Activated CD4-positive, alpha-beta T cell treated with anti-CD3 and anti-CD28 coated beads for 36 hours (primary cell): ENCODE data around the gene MTCL1. TPM values are rescaled to one million over a fixed set of nuclear protein-coding genes. Genes with fewer than 3 reads are reported as not detected.

ENCODE experiments used
- ATAC-seq: fragments of 200-7000 bp; cut with Tn5 transposase; one replicate; pipeline ENCODE4 v1.10.0; 2021; ENCODE audit warnings: mild to moderate bottlenecking, moderate library complexity
- CTCF ChIA-PET: fragments of 350-600 bp; sonication (Branson Sonifier 250); formaldehyde crosslinking; loops from one replicate; lab custom pipeline; 2021; ENCODE audit warnings: antibody characterized with exemption; lab: Charles Lee
- POLR2A ChIA-PET: fragments of 350-600 bp; sonication (Branson Sonifier 250); formaldehyde crosslinking; loops from one replicate; lab custom pipeline; 2021; ENCODE audit warnings: antibody characterized with exemption, inconsistent platforms; lab: Charles Lee
- DNase-seq: peaks from one replicate; pipeline ENCODE4 v3.0.0-alpha.2; 2020
- H3K27ac Mint-ChIP-seq: one replicate; pipeline ENCODE4 v1.8.0; 2021; ENCODE audit warnings: mixed read lengths
- H3K27me3 Mint-ChIP-seq: one replicate; pipeline ENCODE4 v1.8.0; 2021; ENCODE audit warnings: mixed read lengths
- H3K36me3 Mint-ChIP-seq: one replicate; pipeline ENCODE4 v1.8.0; 2021; ENCODE audit warnings: low read depth, mixed read lengths
- H3K4me1 Mint-ChIP-seq: one replicate; pipeline ENCODE4 v1.8.0; 2021; ENCODE audit warnings: mixed read lengths
- H3K4me3 Mint-ChIP-seq: one replicate; pipeline ENCODE4 v1.8.0; 2021; ENCODE audit warnings: mild to moderate bottlenecking, moderate library complexity, mixed read lengths
- H3K9me3 Mint-ChIP-seq: one replicate; pipeline ENCODE4 v1.8.0; 2021; ENCODE audit warnings: low read depth, mixed read lengths
- intact Hi-C, 2 experiments: fragments of 100-400 bp; cut with DNase I in 1 of 2; cut with micrococcal nuclease in 1 of 2; formaldehyde crosslinking; loops; one replicate each; pipeline versions ENCODE4 v1.14.2 to v1.15.1; 2022 to 2024; cut with DNase I, micrococcal nuclease
- total RNA-seq, 2 experiments: library from RNA; stranded (reverse); gene quantifications; one replicate each; pipeline ENCODE4 v1.2.3, GENCODE V29; 2021

Gene MTCL1
- total RNA-seq, result under 1 TPM; 0.14 to 0.35 TPM

- intact Hi-C loops, result loop anchor here (1.0 to 10.0 kb wide), 8 partner anchors 96 to 1207 kb away; partner anchors contain the start of genes TWSG1 (in 2 of the 2), ANKRD12 (in 1 of the 2), PTPRM (in 1 of the 2) and RAB12 (in 1 of the 2)
- DNase-seq (peak; percentile 59), ATAC-seq (peak; percentile 38)
- peak within 1 kb of the TSS; percentile 80 for H3K4me3 Mint-ChIP-seq
- no peak within 1 kb of the TSS for H3K27ac Mint-ChIP-seq
- POLR2A ChIA-PET, result no interaction called here
- CTCF ChIA-PET, result interaction anchor here (0.6 kb wide), 1 partner anchor 603 kb away, joined by 3 read pairs; no protein-coding TSS in a partner anchor
- no peaks in the 10 kb centered on the region for H3K9me3 Mint-ChIP-seq
- H3K4me1 Mint-ChIP-seq, result peaks cover 12% of the 10 kb centered on the region
- no peaks in the 10 kb centered on the region for H3K36me3 Mint-ChIP-seq
- peaks cover 43% of the 10 kb centered on the region for H3K27me3 Mint-ChIP-seq
Observed at GRCh38 chr18:8705238-8705960, at the start of gene MTCL1. Gene MTCL1, plus strand, starts transcription at chr18:8705556. Its CDS starts 105 bp downstream, at chr18:8705661.

- intact Hi-C loops, result loop anchor here in 1 of 2 experiments (5.0 kb wide), 2 partner anchors 41 to 861 kb away; no protein-coding TSS in a partner anchor
- ChIA-PET POLR2A (no interaction called here), CTCF (interaction anchor here (0.7 to 7.3 kb wide), 4 partner anchors 16 to 331 kb away, joined by 3 to 54 read pairs (median 10); no protein-coding TSS in a partner anchor)
- Mint-ChIP-seq H3K36me3 (no peaks in the 10 kb centered on the region), H3K4me1 (peaks cover 3% of the 10 kb centered on the region), H3K4me3 (no peak overlapping the region), H3K9me3 (no peaks in the 10 kb centered on the region), H3K27me3 (peaks cover 8% of the 10 kb centered on the region), H3K27ac (no peak overlapping the region)
- ATAC-seq (no peak), DNase-seq (no peak)
Observed at GRCh38 chr18:8656232-8656631, 49.1 kb upstream of the MTCL1 start.

- ChIA-PET CTCF (interaction anchor here (0.6 to 7.3 kb wide), 3 partner anchors 50 to 330 kb away, joined by 3 to 54 read pairs (median 4); no protein-coding TSS in a partner anchor), POLR2A (no interaction called here)
- ATAC-seq (no peak), DNase-seq (no peak)
- Mint-ChIP-seq H3K4me3 (no peak overlapping the region), H3K27me3 (peaks cover 8% of the 10 kb centered on the region), H3K36me3 (no peaks in the 10 kb centered on the region), H3K4me1 (peaks cover 3% of the 10 kb centered on the region), H3K27ac (no peak overlapping the region), H3K9me3 (no peaks in the 10 kb centered on the region)
- intact Hi-C loops, result loop anchor here in 1 of 2 experiments (5.0 kb wide), 2 partner anchors 40 to 860 kb away; no protein-coding TSS in a partner anchor
Observed at GRCh38 chr18:8657050-8657820, 48.1 kb upstream of the MTCL1 start.

GRCh38 chr18:8657873-8658470 lies 47.4 kb upstream of the MTCL1 start:
- DNase-seq (no peak), ATAC-seq (no peak)
- POLR2A ChIA-PET, result no interaction called here
- Mint-ChIP-seq H3K27me3 (peaks cover 8% of the 10 kb centered on the region), H3K27ac (no peak overlapping the region), H3K4me1 (peaks cover 3% of the 10 kb centered on the region), H3K36me3 (no peaks in the 10 kb centered on the region), H3K4me3 (no peak overlapping the region), H3K9me3 (no peaks in the 10 kb centered on the region)
- intact Hi-C loops, result loop anchor here in 1 of 2 experiments (5.0 kb wide), 2 partner anchors 39 to 859 kb away; no protein-coding TSS in a partner anchor
- CTCF ChIA-PET, result interaction anchor here (1.0 to 1.9 kb wide), 2 partner anchors 14 to 38 kb away, joined by 4 to 5 read pairs; no protein-coding TSS in a partner anchor

GRCh38 chr18:8658858-8659485 lies 46.4 kb upstream of the MTCL1 start:
- no peaks in the 10 kb centered on the region for H3K36me3 Mint-ChIP-seq
- H3K4me1 Mint-ChIP-seq, result peaks cover 3% of the 10 kb centered on the region
- CTCF ChIA-PET, result interaction anchor here (0.6 to 1.9 kb wide), 4 partner anchors 15 to 300 kb away, joined by 3 to 5 read pairs (median 4); no protein-coding TSS in a partner anchor
- no peak overlapping the region for H3K27ac Mint-ChIP-seq
- H3K9me3 Mint-ChIP-seq, result no peaks in the 10 kb centered on the region
- DNase-seq (no peak), ATAC-seq (no peak)
- no peak overlapping the region for H3K4me3 Mint-ChIP-seq
- H3K27me3 Mint-ChIP-seq, result peaks cover 5% of the 10 kb centered on the region
- POLR2A ChIA-PET, result interaction anchor here (0.7 kb wide), 1 partner anchor 17 kb away, joined by 3 read pairs; no protein-coding TSS in a partner anchor
- intact Hi-C loops, result loop anchor here in 1 of 2 experiments (5.0 kb wide), 2 partner anchors 38 to 858 kb away; no protein-coding TSS in a partner anchor

- no peak for ATAC-seq
- Mint-ChIP-seq H3K9me3 (no peaks in the 10 kb centered on the region), H3K36me3 (no peaks in the 10 kb centered on the region), H3K27ac (no peak overlapping the region), H3K27me3 (peaks cover 2% of the 10 kb centered on the region), H3K4me3 (no peak overlapping the region), H3K4me1 (peaks cover 3% of the 10 kb centered on the region)
- intact Hi-C loops, result loop anchor here in 1 of 2 experiments (5.0 kb wide), 2 partner anchors 38 to 858 kb away; no protein-coding TSS in a partner anchor
- CTCF ChIA-PET, result interaction anchor here (0.7 to 1.9 kb wide), 3 partner anchors 16 to 35 kb away, joined by 3 to 5 read pairs (median 4); no protein-coding TSS in a partner anchor
- DNase-seq, result no peak
- POLR2A ChIA-PET, result no interaction called here
Observed at GRCh38 chr18:8659609-8660242, 45.6 kb upstream of the MTCL1 start.

- ChIA-PET POLR2A (no interaction called here), CTCF (interaction anchor here (0.7 to 1.0 kb wide), 2 partner anchors 36 to 121 kb away, joined by 3 to 4 read pairs; no protein-coding TSS in a partner anchor)
- no peak for ATAC-seq
- H3K27me3 Mint-ChIP-seq, result peaks cover 2% of the 10 kb centered on the region
- no peak for DNase-seq
- no peaks in the 10 kb centered on the region for H3K36me3 Mint-ChIP-seq
- H3K4me3 Mint-ChIP-seq, result no peak overlapping the region
- intact Hi-C loops, result no loop called here
- no peaks in the 10 kb centered on the region for H3K9me3 Mint-ChIP-seq
- no peak overlapping the region for H3K27ac Mint-ChIP-seq
- peaks cover 5% of the 10 kb centered on the region for H3K4me1 Mint-ChIP-seq
Observed at GRCh38 chr18:8660316-8660715, 45.0 kb upstream of the MTCL1 start.

- ChIA-PET POLR2A (no interaction called here), CTCF (interaction anchor here (1.6 kb wide), 1 partner anchor 326 kb away, joined by 7 read pairs; no protein-coding TSS in a partner anchor)
- intact Hi-C loops, result no loop called here
- no peak for DNase-seq
- Mint-ChIP-seq H3K36me3 (no peaks in the 10 kb centered on the region), H3K27ac (no peak overlapping the region), H3K4me1 (peaks cover 5% of the 10 kb centered on the region), H3K9me3 (no peaks in the 10 kb centered on the region), H3K27me3 (peaks cover 2% of the 10 kb centered on the region), H3K4me3 (no peak overlapping the region)
- ATAC-seq, result no peak
Observed at GRCh38 chr18:8661754-8662559, 43.4 kb upstream of the MTCL1 start.

GRCh38 chr18:8662560-8663255 lies 42.6 kb upstream of the MTCL1 start:
- ChIA-PET POLR2A (no interaction called here), CTCF (interaction anchor here (0.5 kb wide), 1 partner anchor 1633 kb away, joined by 3 read pairs; no protein-coding TSS in a partner anchor)
- no peaks in the 10 kb centered on the region for H3K36me3 Mint-ChIP-seq
- DNase-seq (no peak), ATAC-seq (no peak)
- intact Hi-C loops, result no loop called here
- H3K27me3 Mint-ChIP-seq, result peaks cover 2% of the 10 kb centered on the region
- H3K27ac Mint-ChIP-seq, result no peak overlapping the region
- no peak overlapping the region for H3K4me3 Mint-ChIP-seq
- no peaks in the 10 kb centered on the region for H3K9me3 Mint-ChIP-seq
- peaks cover 5% of the 10 kb centered on the region for H3K4me1 Mint-ChIP-seq
